Uterus (tissue), 4 donors: Measurements from ENCODE around the gene INPP1. TPM values are rescaled to one million over a fixed set of nuclear protein-coding genes. Genes with fewer than 3 reads are reported as not detected.

ENCODE experiments used
- DNase-seq, 2 donors: peaks; one replicate each; pipeline ENCODE4 v3.0.0-alpha.2; 2019 to 2020
- H3K27ac ChIP-seq, 2 donors: fragments of 200-600 bp; sonication (generic); 1 replicate in 1 of 2; 2 replicates in 1 of 2; pipeline ENCODE4 v1.5.1; 2016 to 2018
- H3K27me3 ChIP-seq, 2 donors: fragments of 200-600 bp; sonication (generic); one replicate each; pipeline ENCODE4 v1.5.1; 2018 to 2019; ENCODE audit warnings: control low read depth in 1 of 2
- H3K36me3 ChIP-seq, 2 donors: fragments of 200-600 bp; sonication (generic); one replicate each; pipeline ENCODE4 v1.5.1; 2019; ENCODE audit warnings: control low read depth in 1 of 2
- H3K4me1 ChIP-seq, 2 donors: fragments of 200-600 bp; sonication (generic); one replicate each; pipeline ENCODE4 v1.5.1; 2018 to 2019; ENCODE audit warnings: control low read depth in 1 of 2
- H3K4me3 ChIP-seq, 2 donors: fragments of 200-600 bp; sonication (generic); 1 replicate in 1 of 2; 2 replicates in 1 of 2; pipeline ENCODE4 v1.5.1; 2018 to 2019; ENCODE audit warnings: mild to moderate bottlenecking in 1 of 2
- H3K9me3 ChIP-seq, 2 donors: fragments of 200-600 bp; sonication (generic); one replicate each; pipeline ENCODE4 v1.5.1; 2019; ENCODE audit warnings: control low read depth in 1 of 2
- CTCF ChIP-seq, 4 experiments: fragments of 200-600 bp in 2 of 4; fragments of 450-650 bp in 2 of 4; sonication (generic) in 2 of 4; IDR thresholded peaks; one replicate each; pipeline ENCODE4 v1.5.1; 2016 to 2019; ENCODE audit warnings: antibody characterized with exemption in 4 of 4, mild to moderate bottlenecking in 2 of 4, moderate library complexity in 1 of 4
- POLR2A ChIP-seq, 2 donors: fragments of 450-650 bp; IDR thresholded peaks; one replicate each; pipeline ENCODE4 v1.6.1; 2016; ENCODE audit warnings: antibody characterized with exemption in 2 of 2, mild to moderate bottlenecking in 1 of 2, moderate library complexity in 1 of 2
- intact Hi-C: fragments of 100-400 bp; cut with DNase I; formaldehyde crosslinking; loops from one replicate; pipeline ENCODE4 v1.15.1; 2023; ENCODE audit warnings: low total_unique reads
- total RNA-seq, 4 donors: library from RNA; depleted of rRNA in 3 of 4; stranded (reverse); fragments of >200 nt in 3 of 4; gene quantifications; one replicate each; pipeline versions ENCODE4 v1.1.0 to v1.2.4, GENCODE V29; 2014 to 2023
- donor health status: DM: yes; HTN: yes; CAD: no.

The INPP1 gene
- total RNA-seq, 4 donors from 2014 or later: 2.1 to 40.2 (median 23.5) TPM

GRCh38 chr2:190362894-190363293, 19.5 kb downstream of the INPP1 start:
- no peak overlapping the region for H3K4me3 ChIP-seq
- DNase-seq: no peak
- no peaks in the 10 kb centered on the region for H3K9me3 ChIP-seq
- TF ChIP-seq POLR2A (IDR thresholded peaks at IDR 0.05) (no peak), CTCF (IDR thresholded peaks at IDR 0.05) (no peak)
- no peaks in the 10 kb centered on the region for H3K27me3 ChIP-seq
- intact Hi-C loops: no loop called here
- no peaks in the 10 kb centered on the region for H3K36me3 ChIP-seq
- H3K4me1 ChIP-seq: no peaks in the 10 kb centered on the region
- H3K27ac ChIP-seq: no peak overlapping the region

- H3K4me1 ChIP-seq: no peaks in the 10 kb centered on the region
Observed at GRCh38 chr2:190365499-190366204, 22.3 kb downstream of the INPP1 start.

GRCh38 chr2:190366248-190366753, 22.9 kb downstream of the INPP1 start:
- no peak overlapping the region for H3K27ac ChIP-seq
- no peak for DNase-seq
- no peak overlapping the region for H3K4me3 ChIP-seq
- H3K27me3 ChIP-seq: no peaks in the 10 kb centered on the region
- intact Hi-C loops: no loop called here
- no peaks in the 10 kb centered on the region for H3K36me3 ChIP-seq
- no peaks in the 10 kb centered on the region for H3K9me3 ChIP-seq
- TF ChIP-seq POLR2A (IDR thresholded peaks at IDR 0.05) (no peak), CTCF (IDR thresholded peaks at IDR 0.05) (no peak)
- H3K4me1 ChIP-seq: no peaks in the 10 kb centered on the region

More at GRCh38 chr2:190365499-190366204, 22.3 kb downstream of the INPP1 start:
- intact Hi-C loops: no loop called here
- no peak overlapping the region for H3K4me3 ChIP-seq
- no peaks in the 10 kb centered on the region for H3K36me3 ChIP-seq
- H3K27me3 ChIP-seq: no peaks in the 10 kb centered on the region
- DNase-seq: no peak
- no peak for TF ChIP-seq POLR2A (IDR thresholded peaks at IDR 0.05)
- no peak for TF ChIP-seq CTCF (IDR thresholded peaks at IDR 0.05)
- H3K9me3 ChIP-seq: no peaks in the 10 kb centered on the region
- H3K27ac ChIP-seq: no peak overlapping the region

GRCh38 chr2:190367091-190367490, 23.7 kb downstream of the INPP1 start:
- Histone ChIP-seq H3K27me3 (no peaks in the 10 kb centered on the region), H3K36me3 (no peaks in the 10 kb centered on the region), H3K9me3 (no peaks in the 10 kb centered on the region), H3K4me3 (no peak overlapping the region), H3K4me1 (no peaks in the 10 kb centered on the region), H3K27ac (no peak overlapping the region)
- intact Hi-C loops: no loop called here
- no peak for DNase-seq
- no peak for TF ChIP-seq POLR2A (IDR thresholded peaks at IDR 0.05)
- no peak for TF ChIP-seq CTCF (IDR thresholded peaks at IDR 0.05)

GRCh38 chr2:190369635-190370034, 26.2 kb downstream of the INPP1 start:
- Histone ChIP-seq H3K36me3 (no peaks in the 10 kb centered on the region), H3K4me3 (no peak overlapping the region), H3K27ac (no peak overlapping the region), H3K4me1 (no peaks in the 10 kb centered on the region), H3K27me3 (no peaks in the 10 kb centered on the region), H3K9me3 (no peaks in the 10 kb centered on the region)
- no peak for DNase-seq
- intact Hi-C loops: no loop called here
- TF ChIP-seq POLR2A (IDR thresholded peaks at IDR 0.05) (no peak), CTCF (IDR thresholded peaks at IDR 0.05) (no peak)
